HepG2 (cell line): ENCODE measurements around the gene BUD23. TPM values are rescaled to one million over a fixed set of nuclear protein-coding genes. Genes with fewer than 3 reads are reported as not detected.

Experiments used
- ATF7 ChIP-seq, 2 experiments: fragments of 450-650 bp in 1 of 2; sonication (generic) in 1 of 2; formaldehyde crosslinking in 1 of 2; IDR thresholded peaks; 2 replicates each; pipeline versions ENCODE4 v1.4.0 to v1.6.1; 2016 to 2020; ENCODE audit warnings: antibody characterized with exemption in 1 of 2, mild to moderate bottlenecking in 1 of 2, missing genetic modification reagents in 1 of 2
- DR1 ChIP-seq: sonication (generic); formaldehyde crosslinking; IDR thresholded peaks from 2 replicates; pipeline ENCODE4 v1.8.0; 2021; ENCODE audit warnings: mild to moderate bottlenecking, missing genetic modification reagents, inconsistent platforms
- HNF4G ChIP-seq, 2 experiments: sonication (generic) in 1 of 2; formaldehyde crosslinking in 1 of 2; IDR thresholded peaks; 2 replicates each; pipeline versions ENCODE4 v1.4.0 to v1.6.1; 2011 to 2020; ENCODE audit warnings: borderline replicate concordance in 2 of 2, low read depth in 2 of 2, mild to moderate bottlenecking in 2 of 2, low read length in 1 of 2, missing genetic modification reagents in 1 of 2, moderate library complexity in 1 of 2
- IKZF4 ChIP-seq: sonication (generic); formaldehyde crosslinking; IDR thresholded peaks from 2 replicates; pipeline ENCODE4 v1.5.1; 2020; ENCODE audit warnings: borderline replicate concordance, mild to moderate bottlenecking, low read depth, missing genetic modification reagents; ENCODE audit errors: not compliant biosample characterization
- ZEB1 ChIP-seq: IDR thresholded peaks from 2 replicates; pipeline ENCODE4 v1.6.1; 2012; ENCODE audit warnings: mild to moderate bottlenecking, low read depth, inconsistent platforms; ENCODE audit not compliant: insufficient replicate concordance
- ZKSCAN8 ChIP-seq: IDR thresholded peaks from 2 replicates; pipeline ENCODE4 v1.6.1; 2016; ENCODE audit warnings: borderline replicate concordance, missing genetic modification reagents, missing compliant biosample characterization
- ZNF160 ChIP-seq: sonication (generic); formaldehyde crosslinking; IDR thresholded peaks from 2 replicates; pipeline ENCODE4 v1.8.0; 2022; ENCODE audit warnings: mild to moderate bottlenecking, inconsistent platforms, missing genetic modification reagents
- ZNF629 ChIP-seq: sonication (generic); formaldehyde crosslinking; conservative IDR thresholded peaks from 2 replicates; pipeline ENCODE4 v1.5.0; 2020; ENCODE audit warnings: missing genetic modification reagents
- ZNF749 ChIP-seq: sonication (generic); formaldehyde crosslinking; IDR thresholded peaks from 2 replicates; pipeline ENCODE4 v1.8.0; 2022; ENCODE audit warnings: mild to moderate bottlenecking, missing genetic modification reagents, moderate library complexity, borderline replicate concordance
- ZSCAN31 ChIP-seq: sonication (generic); formaldehyde crosslinking; IDR thresholded peaks from 2 replicates; pipeline ENCODE4 v1.5.0; 2020; ENCODE audit warnings: low read depth, mild to moderate bottlenecking, missing genetic modification reagents
- polyA plus RNA-seq, 8 experiments: library from polyadenylated mRNA; depleted of rRNA in 3 of 8; stranded (reverse) in 7 of 8; unstranded in 1 of 8; fragments of >200 nt; fragmentation: Illumina TruSeq in 4 of 8; extraction: Trizol in 4 of 8; gene quantifications; 2 replicates each; pipeline versions ENCODE4 v1.2.1 to v1.2.3, GENCODE V29; 2011 to 2016; ENCODE audit warnings: low read depth in 4 of 8, missing spikeins in 1 of 8, mixed read lengths in 1 of 8; ENCODE audit not compliant: insufficient read depth in 1 of 8
- total RNA-seq, 5 experiments: library from RNA; depleted of rRNA; stranded (reverse); fragments of >200 nt; fragmentation: Illumina TruSeq; extraction: Trizol; gene quantifications; 2 replicates each; pipeline ENCODE4 v1.2.3, GENCODE V29; 2016; ENCODE audit warnings: low read depth in 1 of 5
- TF ChIP-seq, protein P1 (sequence below): sonication (generic); formaldehyde crosslinking; IDR thresholded peaks from 2 replicates; pipeline ENCODE4; 2020; ENCODE audit warnings: missing genetic modification reagents, mild to moderate bottlenecking, borderline replicate concordance
- TF ChIP-seq, protein P2 (sequence below): sonication (generic); formaldehyde crosslinking; IDR thresholded peaks from 2 replicates; pipeline ENCODE4 v1.5.0; 2020; ENCODE audit warnings: missing genetic modification reagents
- TF ChIP-seq, protein P3 (sequence below): sonication (generic); formaldehyde crosslinking; IDR thresholded peaks from 2 replicates; pipeline ENCODE4 v1.5.0; 2020; ENCODE audit warnings: missing genetic modification reagents
- TF ChIP-seq, protein P4 (sequence below): sonication (generic); formaldehyde crosslinking; IDR thresholded peaks from 2 replicates; pipeline ENCODE4 v1.9.0; 2021; ENCODE audit warnings: missing genetic modification reagents, mild to moderate bottlenecking, borderline replicate concordance
- TF ChIP-seq, protein P5 (sequence below): IDR thresholded peaks from 2 replicates; pipeline ENCODE4 v1.6.1; 2012; ENCODE audit warnings: inconsistent platforms
- TF ChIP-seq, protein P6 (sequence below): sonication (generic); formaldehyde crosslinking; IDR thresholded peaks from 2 replicates; pipeline ENCODE4 v1.8.0; 2022; ENCODE audit warnings: mild to moderate bottlenecking, missing genetic modification reagents, moderate library complexity

Gene BUD23
- total and polyA plus RNA-seq, 2 of the 13 experiments (the other 11 are each of a cell fraction or from before 2014, with no cell fraction given), result 47.5 to 54.5 TPM

DNA sequence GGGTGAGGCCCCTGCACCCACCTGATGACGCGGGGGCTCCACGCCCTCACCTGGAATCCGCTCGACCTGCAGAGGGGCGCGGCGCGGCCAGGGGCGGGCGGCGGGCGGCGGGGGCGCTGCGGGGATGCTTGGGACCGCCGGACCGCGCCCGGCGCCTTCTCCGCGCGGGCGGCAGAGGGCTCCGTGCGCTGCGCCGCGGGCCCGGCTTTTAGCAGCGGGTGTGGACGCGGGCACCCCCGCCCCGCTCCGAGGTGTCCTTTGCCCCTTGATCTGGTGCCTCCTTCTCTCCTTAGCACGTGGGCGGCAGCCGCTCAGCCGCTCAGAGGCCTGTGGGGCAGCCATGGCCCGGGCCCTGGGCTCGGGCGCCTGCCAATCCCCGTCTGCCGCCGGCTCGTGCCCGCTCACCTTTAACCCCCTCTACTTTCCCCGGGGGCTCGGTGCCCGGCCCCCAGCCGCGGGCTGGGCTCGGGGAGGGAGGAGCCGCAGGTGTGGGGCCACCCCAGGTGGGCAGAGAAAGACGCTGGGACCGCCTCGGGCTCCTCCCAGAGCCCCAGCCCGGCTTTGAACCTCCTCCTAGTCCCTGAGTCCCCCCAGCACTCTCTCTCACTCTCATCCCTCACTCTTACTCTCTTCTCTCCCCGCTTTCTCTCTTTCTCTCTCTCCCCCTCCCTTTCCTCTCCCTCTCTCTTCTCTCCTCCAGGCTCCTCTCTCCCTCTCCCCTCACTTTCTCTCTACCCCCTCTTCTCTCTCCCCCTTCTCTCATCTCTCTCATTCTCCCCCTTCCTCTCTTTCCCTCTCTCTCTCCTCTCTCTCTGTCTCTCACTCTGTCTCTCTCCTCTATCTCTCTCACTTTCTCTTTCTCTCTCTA lies 35.4 kb upstream of the BUD23 start (continued):
- TF ChIP-seq, protein P1, sequence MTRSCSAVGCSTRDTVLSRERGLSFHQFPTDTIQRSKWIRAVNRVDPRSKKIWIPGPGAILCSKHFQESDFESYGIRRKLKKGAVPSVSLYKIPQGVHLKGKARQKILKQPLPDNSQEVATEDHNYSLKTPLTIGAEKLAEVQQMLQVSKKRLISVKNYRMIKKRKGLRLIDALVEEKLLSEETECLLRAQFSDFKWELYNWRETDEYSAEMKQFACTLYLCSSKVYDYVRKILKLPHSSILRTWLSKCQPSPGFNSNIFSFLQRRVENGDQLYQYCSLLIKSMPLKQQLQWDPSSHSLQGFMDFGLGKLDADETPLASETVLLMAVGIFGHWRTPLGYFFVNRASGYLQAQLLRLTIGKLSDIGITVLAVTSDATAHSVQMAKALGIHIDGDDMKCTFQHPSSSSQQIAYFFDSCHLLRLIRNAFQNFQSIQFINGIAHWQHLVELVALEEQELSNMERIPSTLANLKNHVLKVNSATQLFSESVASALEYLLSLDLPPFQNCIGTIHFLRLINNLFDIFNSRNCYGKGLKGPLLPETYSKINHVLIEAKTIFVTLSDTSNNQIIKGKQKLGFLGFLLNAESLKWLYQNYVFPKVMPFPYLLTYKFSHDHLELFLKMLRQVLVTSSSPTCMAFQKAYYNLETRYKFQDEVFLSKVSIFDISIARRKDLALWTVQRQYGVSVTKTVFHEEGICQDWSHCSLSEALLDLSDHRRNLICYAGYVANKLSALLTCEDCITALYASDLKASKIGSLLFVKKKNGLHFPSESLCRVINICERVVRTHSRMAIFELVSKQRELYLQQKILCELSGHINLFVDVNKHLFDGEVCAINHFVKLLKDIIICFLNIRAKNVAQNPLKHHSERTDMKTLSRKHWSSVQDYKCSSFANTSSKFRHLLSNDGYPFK (CRISPR knock-in tag), result no peak
- TF ChIP-seq, protein P2, sequence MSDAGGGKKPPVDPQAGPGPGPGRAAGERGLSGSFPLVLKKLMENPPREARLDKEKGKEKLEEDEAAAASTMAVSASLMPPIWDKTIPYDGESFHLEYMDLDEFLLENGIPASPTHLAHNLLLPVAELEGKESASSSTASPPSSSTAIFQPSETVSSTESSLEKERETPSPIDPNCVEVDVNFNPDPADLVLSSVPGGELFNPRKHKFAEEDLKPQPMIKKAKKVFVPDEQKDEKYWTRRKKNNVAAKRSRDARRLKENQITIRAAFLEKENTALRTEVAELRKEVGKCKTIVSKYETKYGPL (CRISPR knock-in tag), result no peak
- TF ChIP-seq ZNF749 (CRISPR knock-in tag), result no peak
- TF ChIP-seq ZNF629 (CRISPR knock-in tag), result peak; percentile 39; the same call in 1 of the 2 replicates
- TF ChIP-seq DR1 (CRISPR knock-in tag), result no peak
- TF ChIP-seq ZKSCAN8, result no peak
- peak; percentile 86 for TF ChIP-seq HNF4G (IDR thresholded peaks at IDR 0.05; ENCODE audit: borderline replicate concordance, low read depth, low read length)
- no peak for TF ChIP-seq HNF4G (CRISPR knock-in tag; IDR thresholded peaks at IDR 0.05; ENCODE audit: borderline replicate concordance, low read depth)
- TF ChIP-seq, protein P3, sequence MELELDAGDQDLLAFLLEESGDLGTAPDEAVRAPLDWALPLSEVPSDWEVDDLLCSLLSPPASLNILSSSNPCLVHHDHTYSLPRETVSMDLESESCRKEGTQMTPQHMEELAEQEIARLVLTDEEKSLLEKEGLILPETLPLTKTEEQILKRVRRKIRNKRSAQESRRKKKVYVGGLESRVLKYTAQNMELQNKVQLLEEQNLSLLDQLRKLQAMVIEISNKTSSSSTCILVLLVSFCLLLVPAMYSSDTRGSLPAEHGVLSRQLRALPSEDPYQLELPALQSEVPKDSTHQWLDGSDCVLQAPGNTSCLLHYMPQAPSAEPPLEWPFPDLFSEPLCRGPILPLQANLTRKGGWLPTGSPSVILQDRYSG (CRISPR knock-in tag), result peak; percentile 78; the same call in 1 of the 2 replicates
- TF ChIP-seq ATF7 (IDR thresholded peaks at IDR 0.05), result no peak
- TF ChIP-seq ATF7 (CRISPR knock-in tag; IDR thresholded peaks at IDR 0.05), result no peak
- TF ChIP-seq ZNF160 (CRISPR knock-in tag), result no peak; the same call in 1 of the 2 replicates
- TF ChIP-seq, protein P4, sequence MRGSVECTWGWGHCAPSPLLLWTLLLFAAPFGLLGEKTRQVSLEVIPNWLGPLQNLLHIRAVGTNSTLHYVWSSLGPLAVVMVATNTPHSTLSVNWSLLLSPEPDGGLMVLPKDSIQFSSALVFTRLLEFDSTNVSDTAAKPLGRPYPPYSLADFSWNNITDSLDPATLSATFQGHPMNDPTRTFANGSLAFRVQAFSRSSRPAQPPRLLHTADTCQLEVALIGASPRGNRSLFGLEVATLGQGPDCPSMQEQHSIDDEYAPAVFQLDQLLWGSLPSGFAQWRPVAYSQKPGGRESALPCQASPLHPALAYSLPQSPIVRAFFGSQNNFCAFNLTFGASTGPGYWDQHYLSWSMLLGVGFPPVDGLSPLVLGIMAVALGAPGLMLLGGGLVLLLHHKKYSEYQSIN (CRISPR knock-in tag), result no peak
- TF ChIP-seq, protein P5, sequence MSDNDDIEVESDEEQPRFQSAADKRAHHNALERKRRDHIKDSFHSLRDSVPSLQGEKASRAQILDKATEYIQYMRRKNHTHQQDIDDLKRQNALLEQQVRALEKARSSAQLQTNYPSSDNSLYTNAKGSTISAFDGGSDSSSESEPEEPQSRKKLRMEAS, result peak; percentile 96
- TF ChIP-seq, protein P6, sequence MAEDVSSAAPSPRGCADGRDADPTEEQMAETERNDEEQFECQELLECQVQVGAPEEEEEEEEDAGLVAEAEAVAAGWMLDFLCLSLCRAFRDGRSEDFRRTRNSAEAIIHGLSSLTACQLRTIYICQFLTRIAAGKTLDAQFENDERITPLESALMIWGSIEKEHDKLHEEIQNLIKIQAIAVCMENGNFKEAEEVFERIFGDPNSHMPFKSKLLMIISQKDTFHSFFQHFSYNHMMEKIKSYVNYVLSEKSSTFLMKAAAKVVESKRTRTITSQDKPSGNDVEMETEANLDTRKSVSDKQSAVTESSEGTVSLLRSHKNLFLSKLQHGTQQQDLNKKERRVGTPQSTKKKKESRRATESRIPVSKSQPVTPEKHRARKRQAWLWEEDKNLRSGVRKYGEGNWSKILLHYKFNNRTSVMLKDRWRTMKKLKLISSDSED (CRISPR knock-in tag), result no peak
- TF ChIP-seq ZSCAN31 (CRISPR knock-in tag), result 0 out of 2 replicates have a peak, but pooled peaks have one; percentile 25
- TF ChIP-seq IKZF4 (CRISPR knock-in tag), result no peak
- TF ChIP-seq ZEB1, result peak; percentile 33
